ENCODE data around the gene KIF27.
A peak's percentile ranks its signal among the peaks of the same experiment; 100 is the strongest.
"Not testable (repeated sequence)": the region's sequence is repeated elsewhere in the genome, so short reads cannot be mapped to it uniquely, and the experiment has no call there.

Gene KIF27

GRCh38 chr9:83940590-83941303, 19.5 kb upstream of the KIF27 start:
- Mint-ChIP-seq H3K27ac (peak overlapping the region in 1 of 2 donors; percentile 31), H3K4me3 (no peak overlapping the region)

GRCh38 chr9:83937861-83938455, 16.7 kb upstream of the KIF27 start:
- H3K4me3 Mint-ChIP-seq, result no peak overlapping the region
- H3K27ac Mint-ChIP-seq, result no peak overlapping the region
- H3K27me3 Mint-ChIP-seq, result no peaks in the 10 kb centered on the region
- no peaks in the 10 kb centered on the region for H3K9me3 Mint-ChIP-seq
- peak in 1 of 2 donors; percentile 38 for DNase-seq
- no peaks in the 10 kb centered on the region for H3K4me1 Mint-ChIP-seq
- ATAC-seq, result peak; percentile 72

More at GRCh38 chr9:83940590-83941303, 19.5 kb upstream of the KIF27 start:
- ATAC-seq (no peak), DNase-seq (no peak)
- no peaks in the 10 kb centered on the region for H3K27me3 Mint-ChIP-seq
- no peaks in the 10 kb centered on the region for H3K4me1 Mint-ChIP-seq
- H3K9me3 Mint-ChIP-seq, result no peaks in the 10 kb centered on the region

GRCh38 chr9:83936523-83936922, 15.3 kb upstream of the KIF27 start:
- no peak for DNase-seq
- ATAC-seq, result no peak
- Mint-ChIP-seq H3K4me3 (no peak overlapping the region), H3K27me3 (no peaks in the 10 kb centered on the region), H3K4me1 (peaks cover 5% of the 10 kb centered on the region), H3K27ac (no peak overlapping the region), H3K9me3 (no peaks in the 10 kb centered on the region)

- Mint-ChIP-seq H3K4me3 (no peak overlapping the region), H3K9me3 (no peaks in the 10 kb centered on the region), H3K27ac (no peak overlapping the region), H3K4me1 (peaks cover 9% of the 10 kb centered on the region), H3K27me3 (no peaks in the 10 kb centered on the region)
- DNase-seq, result no peak
- no peak for ATAC-seq
Observed at GRCh38 chr9:83935276-83935935, 14.2 kb upstream of the KIF27 start.

GRCh38 chr9:83934569-83935275, 13.5 kb upstream of the KIF27 start:
- H3K27ac Mint-ChIP-seq, result no peak overlapping the region
- H3K9me3 Mint-ChIP-seq, result no peaks in the 10 kb centered on the region
- H3K4me3 Mint-ChIP-seq, result no peak overlapping the region
- DNase-seq (no peak), ATAC-seq (no peak)
- peaks cover 9% of the 10 kb centered on the region for H3K4me1 Mint-ChIP-seq
- H3K27me3 Mint-ChIP-seq, result no peaks in the 10 kb centered on the region

DNA sequence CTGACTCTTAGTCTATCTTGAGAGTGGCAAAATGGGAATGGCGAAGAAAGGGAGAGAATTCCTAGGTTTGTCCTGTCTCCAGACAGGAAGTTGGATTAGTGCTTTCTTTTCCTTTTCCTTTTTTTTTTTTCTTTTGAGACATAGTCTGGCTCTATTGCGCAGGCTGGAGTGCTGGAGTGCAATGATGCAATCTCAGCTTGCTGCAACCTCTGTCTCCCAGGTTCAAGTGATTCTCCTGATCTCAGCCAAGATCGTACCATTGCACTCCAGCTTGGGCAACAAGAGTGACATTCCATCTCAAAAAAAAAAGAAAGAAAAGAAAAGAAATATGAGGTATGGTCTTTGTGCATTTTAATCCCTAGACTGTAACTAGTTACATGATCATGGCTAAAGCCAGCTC, 12.6 kb upstream of the KIF27 start:
- DNase-seq (no peak), ATAC-seq (no peak)
- H3K4me1 Mint-ChIP-seq, result peaks cover 9% of the 10 kb centered on the region
- H3K27ac Mint-ChIP-seq, result no peak overlapping the region
- no peaks in the 10 kb centered on the region for H3K27me3 Mint-ChIP-seq
- no peak overlapping the region for H3K4me3 Mint-ChIP-seq
- no peaks in the 10 kb centered on the region for H3K9me3 Mint-ChIP-seq

DNA sequence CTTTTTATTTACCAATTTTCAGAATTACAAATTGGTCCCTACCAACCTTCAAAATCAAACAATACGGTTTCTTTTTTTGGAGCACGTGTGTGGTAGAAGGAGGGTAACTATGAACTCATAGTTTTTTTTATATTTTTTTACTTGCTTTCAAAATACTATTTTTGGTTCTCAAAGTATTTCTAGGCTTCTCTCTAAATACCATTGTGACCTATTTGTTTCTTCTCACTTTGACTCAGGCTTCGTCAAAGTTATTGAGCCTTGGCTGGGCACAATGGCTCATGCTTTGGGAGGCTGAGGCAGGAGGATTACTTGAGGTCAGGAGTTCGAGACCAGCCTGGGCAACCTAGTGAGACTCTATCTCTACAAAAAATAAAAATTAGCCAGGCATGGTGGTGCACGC, 11.6 kb upstream of the KIF27 start:
- Mint-ChIP-seq H3K27ac (no peak overlapping the region), H3K27me3 (no peaks in the 10 kb centered on the region), H3K4me3 (no peak overlapping the region), H3K9me3 (no peaks in the 10 kb centered on the region), H3K4me1 (peaks cover 9% of the 10 kb centered on the region)
- ATAC-seq (no peak), DNase-seq (no peak)

DNA sequence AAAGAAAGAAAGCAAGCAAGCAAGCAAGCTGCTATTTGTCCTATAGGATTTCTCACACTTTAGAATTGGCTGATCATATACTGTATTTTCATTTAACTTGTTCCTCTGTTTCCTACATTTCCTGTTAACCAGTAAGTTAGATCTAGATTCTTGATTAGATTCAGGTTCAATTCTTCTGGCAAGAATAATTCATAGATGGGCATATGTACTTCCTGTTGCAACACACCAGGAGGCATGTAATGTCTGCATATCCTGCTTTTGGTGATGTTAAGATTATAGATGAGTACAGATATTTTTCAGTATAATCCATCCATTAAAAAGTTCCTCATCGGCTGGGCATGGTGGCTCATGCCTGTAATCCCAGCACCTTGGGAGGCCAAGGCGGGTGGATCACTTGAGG, 10.8 kb upstream of the KIF27 start:
- no peak for DNase-seq
- Mint-ChIP-seq H3K27ac (peak overlapping the region in 1 of 2 donors; percentile 22), H3K4me1 (peaks cover 9% of the 10 kb centered on the region)

DNA sequence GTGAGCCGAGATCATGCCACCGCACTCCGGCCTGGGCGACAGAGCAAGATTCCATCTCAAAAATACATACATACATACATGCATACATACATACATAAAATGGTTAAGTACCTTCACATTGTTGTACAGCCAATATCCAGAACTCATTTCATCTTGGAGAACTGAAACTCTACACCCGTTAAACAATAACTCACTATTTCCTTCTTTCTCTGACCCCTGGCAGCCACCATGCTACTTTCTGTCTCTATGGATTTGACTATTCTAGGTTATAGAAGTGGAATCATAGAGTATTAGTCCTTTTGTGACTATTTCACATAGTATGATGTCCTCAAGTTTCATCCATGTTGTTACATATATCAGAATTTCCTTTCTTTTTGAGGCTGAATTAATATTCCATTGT, 9.6 kb upstream of the KIF27 start:
- Mint-ChIP-seq H3K4me3 (no peak overlapping the region), H3K27ac (no peak overlapping the region), H3K4me1 (peaks cover 9% of the 10 kb centered on the region), H3K27me3 (no peaks in the 10 kb centered on the region), H3K9me3 (no peaks in the 10 kb centered on the region)
- DNase-seq, result no peak
- no peak for ATAC-seq

More for the DNA sequence above, 10.8 kb upstream of the KIF27 start:
- no peak for ATAC-seq
- no peaks in the 10 kb centered on the region for H3K27me3 Mint-ChIP-seq
- H3K9me3 Mint-ChIP-seq, result no peaks in the 10 kb centered on the region
- no peak overlapping the region for H3K4me3 Mint-ChIP-seq

DNA sequence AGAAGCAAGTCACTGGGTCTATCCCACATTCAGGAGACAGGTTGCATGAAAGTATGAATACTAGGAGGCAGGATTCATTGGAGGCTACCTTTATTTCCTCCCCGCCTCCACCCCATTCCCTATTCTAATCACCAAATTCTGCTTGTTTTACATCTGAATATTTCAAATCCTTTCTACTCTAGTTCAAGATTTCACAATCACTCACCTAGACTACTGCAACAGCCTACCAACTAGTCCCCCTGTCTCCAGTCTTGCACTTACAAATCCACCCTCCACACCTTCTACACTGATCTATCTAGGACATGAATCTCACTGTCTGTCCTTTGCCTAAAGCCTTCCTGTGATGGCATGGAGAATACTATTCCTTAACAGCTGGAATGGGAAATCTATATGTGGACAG, 6.4 kb upstream of the KIF27 start:
- Mint-ChIP-seq H3K9me3 (no peaks in the 10 kb centered on the region), H3K27ac (peak overlapping the region in 1 of 2 donors; percentile 44), H3K4me3 (no peak overlapping the region), H3K27me3 (no peaks in the 10 kb centered on the region), H3K4me1 (peaks cover 9% of the 10 kb centered on the region)
- ATAC-seq (no peak), DNase-seq (no peak)

DNA sequence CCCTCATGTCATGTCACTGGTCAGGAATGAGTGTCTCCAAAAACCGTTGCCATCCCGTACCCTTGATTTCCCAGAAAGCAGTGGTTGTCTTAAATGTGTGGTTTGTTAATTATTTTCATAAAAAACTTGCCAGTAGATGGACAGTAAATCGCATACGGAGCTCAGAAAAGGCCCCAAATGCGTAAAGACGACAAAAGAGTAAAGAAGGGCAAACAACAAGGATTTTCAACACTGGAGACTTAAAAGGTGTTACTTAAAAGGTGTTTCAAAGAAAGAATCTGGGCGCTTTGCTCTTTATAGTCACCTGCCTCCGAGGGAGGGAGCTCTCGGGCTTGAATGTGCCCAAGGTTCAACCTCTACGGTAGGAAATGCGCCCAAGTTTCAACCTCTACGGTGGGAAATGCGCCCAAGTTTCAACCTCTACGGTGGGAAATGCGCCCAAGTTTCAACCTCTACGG, 734 bp downstream of the KIF27 start:
- Mint-ChIP-seq H3K4me1 (peaks cover 17% of the 10 kb centered on the region), H3K9me3 (no peaks in the 10 kb centered on the region), H3K27me3 (no peaks in the 10 kb centered on the region), H3K4me3 (peak overlapping the region; percentile 80), H3K27ac (peak overlapping the region; percentile 92 to 94)
- ATAC-seq (no peak), DNase-seq (no peak)

DNA sequence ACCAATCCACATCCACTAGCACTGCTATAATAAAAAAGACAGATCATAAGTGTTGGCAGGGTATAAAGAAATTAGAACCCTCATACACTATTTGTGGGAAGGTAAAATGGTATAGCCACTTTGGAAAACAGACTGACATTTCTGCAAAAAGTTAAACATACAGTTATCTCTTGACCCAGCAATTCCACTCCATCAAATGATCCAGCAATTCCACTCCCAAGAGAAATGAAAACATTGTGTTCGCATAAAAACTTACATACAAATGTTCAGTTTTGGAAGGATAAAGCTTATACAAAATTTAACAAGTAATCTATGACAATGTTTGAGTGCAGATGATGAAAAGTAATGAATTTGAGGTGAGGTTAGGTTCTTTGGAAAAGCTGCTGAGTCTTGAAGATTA, 2.1 kb downstream of the KIF27 start:
- no peaks in the 10 kb centered on the region for H3K9me3 Mint-ChIP-seq
- no peak overlapping the region for H3K27ac Mint-ChIP-seq
- ATAC-seq (no peak), DNase-seq (no peak)
- peak overlapping the region in 1 of 2 donors; percentile 39 for H3K4me3 Mint-ChIP-seq
- no peaks in the 10 kb centered on the region for H3K27me3 Mint-ChIP-seq
- peaks cover 17% of the 10 kb centered on the region for H3K4me1 Mint-ChIP-seq

GRCh38 chr9:83912194-83912593, 9.0 kb downstream of the KIF27 start:
- not testable (repeated sequence) for DNase-seq, H3K27me3 Mint-ChIP-seq, H3K27ac Mint-ChIP-seq, H3K4me1 Mint-ChIP-seq, H3K4me3 Mint-ChIP-seq, H3K9me3 Mint-ChIP-seq
- ATAC-seq, result peak; percentile 63

GRCh38 chr9:83906144-83906543, 15.1 kb downstream of the KIF27 start:
- Mint-ChIP-seq H3K27me3 (no peaks in the 10 kb centered on the region), H3K9me3 (no peaks in the 10 kb centered on the region), H3K4me3 (no peak overlapping the region), H3K27ac (no peak overlapping the region), H3K4me1 (no peaks in the 10 kb centered on the region)
- no peak for DNase-seq
- no peak for ATAC-seq

GRCh38 chr9:83900615-83901014, 20.6 kb downstream of the KIF27 start:
- not testable (repeated sequence) for H3K9me3 Mint-ChIP-seq, DNase-seq, H3K27me3 Mint-ChIP-seq, H3K4me1 Mint-ChIP-seq, H3K4me3 Mint-ChIP-seq, H3K27ac Mint-ChIP-seq, ATAC-seq

DNA sequence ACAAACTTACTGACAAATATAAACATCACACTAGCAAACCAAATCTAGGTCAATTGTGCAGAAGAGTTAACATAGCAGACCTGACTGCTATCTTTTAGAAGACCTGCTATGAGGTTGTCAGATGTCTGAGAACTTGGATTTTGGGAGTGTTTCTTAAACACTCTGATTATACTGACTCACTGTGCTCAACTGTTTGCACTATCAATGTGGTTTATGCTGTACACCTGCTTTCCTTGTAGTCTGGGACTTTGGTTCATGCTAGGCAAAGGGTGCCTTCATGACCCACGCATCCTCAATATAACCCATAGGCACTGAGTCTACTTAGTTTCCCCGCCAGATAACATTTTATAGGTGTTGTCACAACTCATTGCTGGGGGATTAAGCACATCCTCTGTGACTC, 26.9 kb downstream of the KIF27 start:
- H3K27me3 Mint-ChIP-seq, H3K4me3 Mint-ChIP-seq, H3K9me3 Mint-ChIP-seq, ATAC-seq, H3K27ac Mint-ChIP-seq, DNase-seq, H3K4me1 Mint-ChIP-seq: not testable (repeated sequence)

Measured in stimulated activated naive CD8-positive, alpha-beta T cell treated with anti-CD3 and anti-CD28 coated beads, Interleukin-15, amount 100 ng/mL, for 72 hours (primary cell).